HepG2 (cell line): Measurements from ENCODE around the gene DIS3L2. TPM values are rescaled to one million over a fixed set of nuclear protein-coding genes. Genes with fewer than 3 reads are reported as not detected.

Source experiments
- ATAC-seq: fragments of 200-7000 bp; cut with Tn5 transposase; 3 replicates; pipeline ENCODE4 v1.9.1; 2020; ENCODE audit warnings: mild to moderate bottlenecking, moderate library complexity
- BruUV-seq: library from RNA; stranded (reverse); fragments of 400-500 nt; replicated peaks from 2 replicates; lab custom pipeline; 2021; lab: Mats Ljungman, UMichigan
- CTCF ChIA-PET: fragments of 300-600 bp; formaldehyde crosslinking; extraction: SDS; loops from one replicate; lab custom pipeline; 2021; ENCODE audit warnings: low total read pairs, inconsistent platforms, low intra/inter-chr PET ratio; lab: Yijun Ruan, JAX
- POLR2A ChIA-PET: fragments of 350-600 bp; sonication (Branson Sonifier 250); formaldehyde crosslinking; loops from one replicate; lab custom pipeline; 2020; ENCODE audit warnings: antibody characterized with exemption, inconsistent platforms; lab: Yijun Ruan, JAX
- DNase-seq: peaks from one replicate; pipeline ENCODE4 v3.0.0-alpha.2; 2015; ENCODE audit warnings: low spot score
- FAIRE-seq: peaks from 3 replicates; lab custom pipeline; 2011; peaks lifted over from hg19 to GRCh38; lab: Jason Lieb, UNC
- H2AFZ ChIP-seq: one replicate; pipeline ENCODE4 v1.6.1; 2011; ENCODE audit warnings: low read length, inconsistent platforms
- H3K27ac ChIP-seq: fragments of 300-600 bp; 3 replicates; pipeline ENCODE4 v1.8.0; 2011; ENCODE audit warnings: mixed run types, mild to moderate bottlenecking, mixed read lengths, low read length, inconsistent platforms; ENCODE audit not compliant: insufficient read depth; ENCODE audit errors: extremely low read length
- H3K27me3 ChIP-seq, 2 experiments: fragments of 200-600 bp in 1 of 2; 2 replicates in 1 of 2; 3 replicates in 1 of 2; pipeline versions ENCODE4 v1.6.0 to v1.8.0; 2011; ENCODE audit warnings: low read length in 2 of 2, mild to moderate bottlenecking in 2 of 2, moderate library complexity in 2 of 2, inconsistent platforms in 1 of 2; ENCODE audit not compliant: insufficient read depth in 2 of 2, control insufficient read depth in 1 of 2
- H3K36me3 ChIP-seq, 2 experiments: fragments of 200-600 bp in 1 of 2; replicated peaks in 1 of 2; 2 replicates in 1 of 2; 3 replicates in 1 of 2; pipeline versions ENCODE4 v1.5.1 to v1.8.0; 2011; ENCODE audit warnings: low read length in 2 of 2, inconsistent platforms in 1 of 2; ENCODE audit not compliant: insufficient read depth in 2 of 2, control insufficient read depth in 1 of 2
- H3K4me1 ChIP-seq: 2 replicates; pipeline ENCODE4 v1.5.1; 2012; ENCODE audit warnings: low read length, inconsistent platforms; ENCODE audit not compliant: insufficient read depth
- H3K4me2 ChIP-seq: 2 replicates; pipeline ENCODE4 v1.6.0; 2011; ENCODE audit warnings: low read depth, low read length, inconsistent platforms
- H3K4me3 ChIP-seq, 3 experiments: fragments of 200-600 bp in 1 of 3; sonication (generic), shearing (Covaris generic) in 1 of 3; replicated peaks in 1 of 3; 2 replicates each; pipeline ENCODE4 v1.5.1; 2011 to 2016; ENCODE audit warnings: low read length in 3 of 3, inconsistent platforms in 2 of 3, low read depth in 2 of 3, mild to moderate bottlenecking in 2 of 3, control low read depth in 1 of 3, mixed read lengths in 1 of 3; ENCODE audit not compliant: insufficient read depth in 1 of 3
- H3K79me2 ChIP-seq: one replicate; pipeline ENCODE4 v1.6.1; 2011; ENCODE audit warnings: low read length, inconsistent platforms; ENCODE audit not compliant: insufficient read depth
- H3K9ac ChIP-seq: 2 replicates; pipeline ENCODE4 v1.6.0; 2011; ENCODE audit warnings: mild to moderate bottlenecking, low read depth, low read length, inconsistent platforms; ENCODE audit not compliant: insufficient read depth
- H3K9me3 ChIP-seq: 2 replicates; pipeline ENCODE4 v1.5.1; 2012; ENCODE audit warnings: mild to moderate bottlenecking, low read length
- H4K20me1 ChIP-seq: 2 replicates; pipeline ENCODE4 v1.6.0; 2011; ENCODE audit warnings: inconsistent platforms, mild to moderate bottlenecking, low read length, moderate library complexity; ENCODE audit not compliant: insufficient read depth
- ARID5B ChIP-seq: IDR thresholded peaks from 2 replicates; pipeline ENCODE4 v1.4.0; 2020; ENCODE audit warnings: mild to moderate bottlenecking, missing genetic modification reagents
- ATF5 ChIP-seq: sonication (generic); formaldehyde crosslinking; IDR thresholded peaks from 2 replicates; pipeline ENCODE4 v1.4.0; 2020; ENCODE audit warnings: mild to moderate bottlenecking, low read depth, missing genetic modification reagents
- E2F5 ChIP-seq: sonication (generic); formaldehyde crosslinking; conservative IDR thresholded peaks from 2 replicates; pipeline ENCODE4 v1.4.0; 2020; ENCODE audit warnings: missing genetic modification reagents
- GTF2F1 ChIP-seq: fragments of 150-350 bp; IDR thresholded peaks from 2 replicates; pipeline ENCODE4 v1.6.1; 2014; ENCODE audit warnings: low read length
- JUN ChIP-seq: sonication (generic); formaldehyde crosslinking; IDR thresholded peaks from 2 replicates; pipeline ENCODE4 v1.4.0; 2020; ENCODE audit warnings: mild to moderate bottlenecking, missing genetic modification reagents
- KLF16 ChIP-seq, 2 experiments: sonication (generic) in 1 of 2; formaldehyde crosslinking in 1 of 2; IDR thresholded peaks; 2 replicates each; pipeline versions ENCODE4 v1.6.1 to v1.8.0; 2016 to 2023; ENCODE audit warnings: missing genetic modification reagents in 2 of 2, missing compliant biosample characterization in 1 of 2
- MED13 ChIP-seq: sonication (generic); formaldehyde crosslinking; IDR thresholded peaks from 2 replicates; pipeline ENCODE4 v1.5.0; 2020; ENCODE audit warnings: missing genetic modification reagents
- POLR2G ChIP-seq: fragments of 200-400 bp; formaldehyde crosslinking; IDR thresholded peaks from 2 replicates; pipeline ENCODE4 v1.6.1; 2018; ENCODE audit warnings: mild to moderate bottlenecking, low read depth, low read length, moderate library complexity
- TFDP2 ChIP-seq: sonication (generic); formaldehyde crosslinking; IDR thresholded peaks from 2 replicates; pipeline ENCODE4 v1.4.0; 2020; ENCODE audit warnings: missing genetic modification reagents
- ZFP91 ChIP-seq: sonication (generic); formaldehyde crosslinking; IDR thresholded peaks from 2 replicates; pipeline ENCODE4 v1.9.0; 2022; ENCODE audit warnings: missing genetic modification reagents, mild to moderate bottlenecking, borderline replicate concordance
- ZGPAT ChIP-seq: IDR thresholded peaks from 2 replicates; pipeline ENCODE4 v1.6.1; 2016; ENCODE audit warnings: mild to moderate bottlenecking
- ZNF580 ChIP-seq: IDR thresholded peaks from 2 replicates; pipeline ENCODE4 v1.6.1; 2016; ENCODE audit warnings: low read depth, borderline replicate concordance
- ZNF768 ChIP-seq: sonication (generic); formaldehyde crosslinking; IDR thresholded peaks from 2 replicates; pipeline ENCODE4 v1.4.0; 2020; ENCODE audit warnings: missing genetic modification reagents
- WGBS: methylation state at CpG from one replicate; pipeline ENCODE4 v1.1.6; 2017; ENCODE audit warnings: low lambda C conversion rate; 5-methylcytosine and 5-hydroxymethylcytosine counted together
- in situ Hi-C: cut with HindIII; loops from 2 replicates; pipeline ENCODE4 v1.10.0; 2017; ENCODE audit warnings: low pct_unique_long_range_greater_than_20kb; ENCODE audit not compliant: extremely low pct_ligation_motif_present
- intact Hi-C: fragments of 100-400 bp; cut with micrococcal nuclease; formaldehyde crosslinking; loops from one replicate; pipeline ENCODE4 v1.10.0; 2022; ENCODE audit not compliant: unreplicated experiment
- polyA plus RNA-seq, 8 experiments: library from polyadenylated mRNA; depleted of rRNA in 3 of 8; stranded (reverse) in 7 of 8; unstranded in 1 of 8; fragments of >200 nt; fragmentation: Illumina TruSeq in 4 of 8; extraction: Trizol in 4 of 8; gene quantifications; 2 replicates each; pipeline versions ENCODE4 v1.2.1 to v1.2.3, GENCODE V29; 2011 to 2016; ENCODE audit warnings: low read depth in 4 of 8, missing spikeins in 1 of 8, mixed read lengths in 1 of 8; ENCODE audit not compliant: insufficient read depth in 1 of 8
- total RNA-seq, 5 experiments: library from RNA; depleted of rRNA; stranded (reverse); fragments of >200 nt; fragmentation: Illumina TruSeq; extraction: Trizol; gene quantifications; 2 replicates each; pipeline ENCODE4 v1.2.3, GENCODE V29; 2016; ENCODE audit warnings: low read depth in 1 of 5

DIS3L2 gene
- total and polyA plus RNA-seq, 2 of the 13 experiments (the other 11 are each of a cell fraction or from before 2014, with no cell fraction given): 7.0 to 23.9 TPM

GRCh38 chr2:232260075-232260474 is 298.6 kb downstream of the DIS3L2 start:
- Histone ChIP-seq H3K36me3 (peaks cover 10 to 55% of the 10 kb centered on the region in 2 experiments), H4K20me1 (no peaks in the 10 kb centered on the region), H3K79me2 (no peaks in the 10 kb centered on the region), H3K9me3 (no peaks in the 10 kb centered on the region), H3K27me3 (no peaks in the 10 kb centered on the region), H3K4me3 (no peak overlapping the region), H3K27ac (no peak overlapping the region), H2AFZ (no peak overlapping the region), H3K4me1 (no peaks in the 10 kb centered on the region), H3K9ac (no peak overlapping the region), H3K4me2 (no peak overlapping the region)
- FAIRE-seq (no peak), ATAC-seq (no peak), DNase-seq (no peak)
- ChIA-PET CTCF (no interaction called here), POLR2A (no interaction called here)
- in situ Hi-C loops: no loop called here
- BruUV-seq: no TSS peak
- intact Hi-C loops: no loop called here
- 92% methylated on average over 3 of the region's 3 CpGs for WGBS
- TF ChIP-seq ATF5 (CRISPR knock-in tag): no peak
- no peak for TF ChIP-seq POLR2G
- TF ChIP-seq KLF16 (CRISPR knock-in tag; IDR thresholded peaks at IDR 0.05): no peak
- no peak for TF ChIP-seq ZFP91 (CRISPR knock-in tag)
- TF ChIP-seq TFDP2: no peak
- TF ChIP-seq ZNF768 (CRISPR knock-in tag): no peak
- no peak for TF ChIP-seq GTF2F1
- no peak for TF ChIP-seq ZNF580 (CRISPR knock-in tag)
- no peak for TF ChIP-seq ZGPAT
- TF ChIP-seq ARID5B (CRISPR knock-in tag): no peak
- TF ChIP-seq MED13: no peak
- TF ChIP-seq JUN (CRISPR knock-in tag): no peak
- TF ChIP-seq E2F5 (CRISPR knock-in tag): no peak
